NCI-H2029 (cell line): Measurements from ENCODE around the gene XAB2.
A peak's percentile ranks its signal among the peaks of the same experiment; 100 is the strongest.
"Not testable (repeated sequence)": the region's sequence is repeated elsewhere in the genome, so short reads cannot be mapped to it uniquely, and the experiment has no call there.

Experiments used
- DNase-seq: peaks from one replicate; lab custom pipeline; 2025; lab: John Stamatoyannopoulos, UW

XAB2 gene

DNA sequence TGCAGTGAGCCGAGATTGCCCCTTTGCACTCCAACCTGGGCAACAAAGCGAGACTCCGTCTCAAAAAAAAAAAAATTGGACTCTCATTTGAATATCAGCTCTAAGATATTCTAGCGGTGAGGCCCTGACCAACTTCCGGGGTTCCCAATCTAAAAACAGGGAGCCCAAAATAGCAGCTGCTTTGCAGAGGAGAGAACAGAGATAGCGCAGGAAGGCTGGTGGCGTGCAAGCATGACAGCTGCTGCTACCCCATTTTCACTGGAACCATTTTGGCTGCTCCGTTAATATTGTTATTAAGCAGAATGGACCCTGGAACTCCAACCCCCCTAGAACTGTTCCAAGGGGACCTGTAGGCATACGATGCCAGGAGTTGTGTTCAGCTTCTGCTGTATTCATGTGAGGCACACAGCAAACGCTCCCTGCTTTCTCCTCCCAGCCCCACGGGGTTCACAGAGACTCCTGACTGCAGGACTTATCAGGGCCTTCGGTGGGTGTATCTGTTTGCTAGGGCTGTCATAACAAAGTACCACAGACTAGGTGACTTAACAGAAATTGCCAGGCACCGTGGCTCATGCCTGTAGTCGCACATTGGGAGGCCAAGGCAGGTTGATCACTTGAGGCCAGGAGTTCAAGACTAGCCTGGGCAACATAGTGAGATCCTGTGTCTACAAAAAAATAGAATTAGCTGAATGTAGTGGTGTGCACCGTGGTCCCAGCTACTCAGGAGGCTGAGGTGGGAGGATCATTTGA, 19.1 kb upstream of the XAB2 start:
- no peak for DNase-seq

GRCh38 chr19:7647156-7647555, 17.8 kb upstream of the XAB2 start:
- DNase-seq: no peak

DNA sequence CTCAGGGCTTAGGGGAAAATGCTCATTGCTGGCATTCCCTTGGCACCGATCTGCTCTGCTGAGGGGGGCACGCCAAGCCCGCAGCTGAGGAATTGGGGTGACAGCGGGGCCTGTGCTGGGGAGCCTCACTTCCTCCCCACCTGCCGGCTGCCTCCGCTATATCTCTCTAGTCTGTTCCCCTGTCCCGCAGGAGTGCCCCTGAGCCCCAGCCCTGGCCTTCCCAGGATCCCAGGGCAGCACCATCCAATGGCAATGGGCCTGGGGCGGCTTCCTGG, 17.0 kb upstream of the XAB2 start:
- DNase-seq: no peak

- no peak for DNase-seq
Observed at GRCh38 chr19:7645656-7646425, 16.5 kb upstream of the XAB2 start.

GRCh38 chr19:7645163-7645562, 15.8 kb upstream of the XAB2 start:
- no peak for DNase-seq

GRCh38 chr19:7644550-7644877, 15.2 kb upstream of the XAB2 start:
- no peak for DNase-seq

DNA sequence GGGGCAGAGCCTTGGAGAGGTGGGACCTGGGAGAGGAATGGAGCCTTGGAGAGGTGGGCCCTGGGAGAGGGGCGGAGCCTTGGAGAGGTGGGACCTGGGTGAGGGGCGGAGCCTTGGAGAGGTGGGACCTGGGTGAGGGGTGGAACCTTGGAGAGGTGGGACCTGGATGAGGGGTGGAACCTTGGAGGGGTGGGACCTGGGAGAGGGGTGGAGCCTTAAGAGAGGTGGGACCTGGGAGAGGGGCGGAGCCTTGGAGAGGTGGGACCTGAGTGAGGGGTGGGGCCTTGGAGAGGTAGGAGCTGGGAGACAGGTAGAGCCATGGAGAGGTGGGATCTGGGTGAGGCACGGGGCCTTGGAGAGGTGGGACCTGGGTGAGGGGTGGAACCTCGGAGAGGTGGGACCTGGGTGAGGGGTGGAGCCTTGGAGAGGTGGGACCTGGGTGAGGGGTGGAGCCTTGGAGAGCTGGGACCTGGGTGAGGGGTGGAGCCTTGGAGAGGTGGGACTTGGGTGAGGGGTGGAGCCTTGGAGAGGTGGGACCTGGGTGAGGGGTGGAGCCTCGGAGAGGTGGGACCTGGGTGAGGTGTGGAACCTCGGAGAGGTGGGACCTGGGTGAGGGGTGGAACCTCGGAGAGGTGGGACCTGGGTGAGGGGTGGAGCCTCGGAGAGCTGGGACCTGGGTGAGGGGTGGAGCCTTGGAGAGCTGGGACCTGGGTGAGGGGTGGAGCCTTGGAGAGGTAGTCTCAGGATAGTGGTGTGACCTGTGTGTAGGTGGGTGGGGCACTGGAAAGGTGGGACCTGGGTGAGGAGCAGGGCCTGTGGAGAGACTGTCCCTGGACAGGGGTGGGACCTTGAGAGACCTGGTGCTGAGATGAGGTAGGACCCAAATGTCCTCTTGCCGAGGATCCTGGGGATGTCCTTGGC, 14.5 kb upstream of the XAB2 start:
- DNase-seq: not testable (repeated sequence)

DNA sequence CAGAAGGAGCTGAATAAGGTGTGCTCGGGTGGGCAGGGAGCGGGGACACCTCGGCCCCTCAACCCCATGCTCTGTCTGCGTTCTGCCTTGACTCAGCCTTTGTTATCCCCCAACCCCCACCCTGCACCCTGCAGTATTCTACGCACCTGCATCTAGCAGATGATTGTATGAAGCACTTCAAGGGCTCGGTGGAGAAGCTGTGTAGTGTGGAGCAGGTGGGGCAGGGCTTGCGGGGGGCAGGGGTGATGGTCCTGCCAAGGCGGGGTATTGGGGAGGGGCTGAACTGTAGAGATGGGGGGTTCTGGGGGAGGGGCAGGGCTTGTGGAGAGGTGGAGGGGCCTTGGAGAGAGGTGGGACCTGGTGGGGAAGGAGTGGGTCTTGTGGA, 13.7 kb upstream of the XAB2 start:
- no peak for DNase-seq

- DNase-seq: no peak
Observed at GRCh38 chr19:7642295-7643030, 13.1 kb upstream of the XAB2 start.

DNA sequence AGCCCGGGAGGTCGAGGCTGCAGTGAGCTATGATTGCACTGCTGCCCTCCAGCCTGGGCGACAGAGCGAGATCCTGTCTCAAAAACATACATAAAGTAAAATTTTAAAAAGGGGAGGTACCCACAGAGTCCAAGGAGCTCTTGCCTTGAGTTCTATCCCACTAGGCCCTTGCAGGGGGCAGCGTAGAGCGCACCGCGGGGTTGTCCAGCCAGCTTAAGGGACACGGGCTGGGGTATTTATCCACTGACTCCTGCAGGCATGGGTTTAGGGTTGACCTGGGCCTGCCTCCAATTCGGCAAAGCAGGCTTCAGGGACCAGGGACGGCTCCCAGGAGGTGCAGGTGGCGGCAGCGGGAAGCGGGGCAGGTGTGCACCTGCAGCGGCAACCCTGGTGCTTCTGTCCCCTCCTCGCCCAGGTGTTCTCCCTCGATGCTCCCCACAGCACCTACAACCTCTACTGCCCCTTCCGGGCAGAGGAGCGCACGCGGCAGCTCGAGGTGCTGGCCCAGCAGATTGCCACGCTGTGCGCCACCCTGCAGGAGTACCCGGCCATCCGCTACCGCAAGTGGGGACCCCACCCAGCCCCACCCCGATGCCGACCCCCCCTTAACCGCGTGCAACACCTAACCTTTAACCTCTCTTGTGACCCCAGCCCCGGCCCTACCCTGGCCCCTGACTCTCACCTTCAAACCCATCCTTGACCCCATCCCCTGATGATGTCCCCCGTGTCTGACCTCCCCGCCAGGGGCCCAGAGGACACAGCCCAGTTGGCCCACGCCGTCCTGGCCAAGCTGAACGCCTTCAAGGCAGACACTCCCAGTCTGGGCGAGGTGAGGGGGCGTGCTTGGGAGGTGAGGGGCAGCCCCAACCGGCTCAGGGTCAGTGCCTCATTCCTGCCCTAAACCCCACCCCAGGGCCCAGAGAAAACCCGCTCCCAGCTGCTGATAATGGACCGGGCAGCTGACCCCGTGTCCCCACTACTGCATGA, 12.2 kb upstream of the XAB2 start:
- DNase-seq: no peak

- no peak for DNase-seq
Observed at GRCh38 chr19:7640803-7641202, 11.5 kb upstream of the XAB2 start.

- no peak for DNase-seq
Observed at GRCh38 chr19:7639863-7640348, 10.6 kb upstream of the XAB2 start.

DNA sequence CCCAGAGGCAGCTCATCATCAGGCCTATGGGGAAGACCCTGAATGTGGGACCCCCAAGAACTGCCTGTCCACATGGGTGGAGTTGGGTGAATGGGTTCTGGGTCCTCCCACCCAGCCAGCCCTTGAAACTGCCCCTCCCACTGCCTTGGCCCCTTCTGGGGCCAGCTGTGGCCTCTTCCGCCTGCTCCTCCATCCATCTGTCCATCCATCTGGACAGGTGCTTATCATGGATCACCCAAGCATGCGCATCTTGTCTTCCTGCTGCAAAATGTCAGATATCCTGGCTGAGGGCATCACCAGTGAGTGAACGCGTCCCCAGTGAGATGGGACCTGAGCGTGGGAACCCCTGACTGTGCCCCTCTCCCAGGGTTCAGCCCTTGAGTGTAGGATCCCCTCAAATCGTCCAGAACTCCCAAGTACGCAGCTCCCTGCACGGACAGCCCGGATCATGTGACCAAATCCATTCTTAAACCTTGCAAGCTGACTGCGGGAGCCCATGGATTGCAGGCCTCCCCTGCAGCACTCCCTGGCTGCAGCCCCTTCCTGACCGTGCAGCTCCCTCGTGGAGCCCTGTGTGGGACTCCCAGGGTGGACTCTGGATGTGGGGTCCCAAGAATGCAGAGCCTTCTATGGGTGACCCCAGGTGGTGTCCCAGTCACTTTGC, 9.6 kb upstream of the XAB2 start:
- DNase-seq: no peak

DNA sequence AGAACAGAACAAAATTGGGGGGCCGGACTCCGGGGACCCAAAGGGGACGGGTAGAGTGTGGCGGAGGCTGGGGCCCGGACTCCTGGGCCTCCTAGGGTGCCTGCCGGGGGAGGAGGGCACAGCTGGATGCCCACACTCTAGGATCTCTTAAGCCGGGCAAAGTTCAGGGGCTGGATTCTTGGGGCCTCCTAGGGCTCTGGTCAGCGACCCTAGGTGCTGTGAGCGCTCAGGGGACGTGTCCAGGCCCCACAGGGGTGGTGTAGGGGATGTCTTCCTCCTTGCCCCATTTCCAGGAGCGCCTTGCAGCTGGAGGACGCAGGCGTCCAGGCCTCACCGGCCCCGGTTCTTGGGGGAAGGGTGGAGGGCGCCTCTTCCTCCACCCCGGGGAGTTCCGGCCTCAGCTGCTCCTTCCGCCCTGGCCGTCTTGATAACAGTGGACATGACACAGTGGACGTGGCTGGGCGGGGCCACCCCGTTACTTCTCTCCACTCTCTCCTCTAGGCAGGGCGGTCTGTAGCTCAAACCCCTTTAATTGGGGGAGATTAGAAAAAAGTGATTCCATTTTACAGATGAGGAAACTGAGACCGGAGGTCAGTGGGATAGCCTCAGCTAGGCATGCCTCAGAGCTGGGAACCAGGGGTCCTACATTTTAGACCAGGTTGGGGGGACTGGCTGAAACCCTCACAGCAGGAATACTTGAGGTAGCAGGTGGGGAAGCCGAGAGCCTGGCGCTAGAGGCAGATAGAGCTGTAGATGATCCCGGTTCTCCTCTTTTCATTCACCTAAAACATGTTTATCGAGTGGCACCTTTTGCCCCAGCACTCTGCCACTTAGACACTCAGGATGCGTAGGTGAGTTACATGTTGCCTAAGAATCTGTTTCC, 8.3 kb upstream of the XAB2 start:
- no peak for DNase-seq

GRCh38 chr19:7636691-7637373, 7.5 kb upstream of the XAB2 start, which contains the start of gene STXBP2:
STXBP2 (plus strand) TSS chr19:7637110; CDS start chr19:7637150, 40 bp downstream.
- DNase-seq: peak; percentile 77

DNA sequence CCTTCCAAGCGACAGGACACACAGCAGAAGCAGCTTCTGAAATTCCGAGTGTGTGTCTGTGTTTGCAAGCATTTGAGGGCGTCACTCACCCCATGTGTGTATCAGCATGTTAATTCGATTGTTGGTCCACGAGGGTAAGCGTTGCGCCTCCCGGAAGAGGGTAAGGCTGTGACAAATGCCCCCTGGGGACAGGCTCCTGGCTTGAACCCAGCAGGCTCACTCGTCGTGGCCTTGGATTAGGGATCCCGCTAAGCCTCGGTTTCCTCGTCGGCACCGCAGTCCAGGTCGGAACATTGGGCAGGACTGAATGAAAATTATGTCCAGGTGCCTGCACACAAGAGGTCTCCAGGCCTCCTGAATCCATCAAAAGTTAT, 7.0 kb upstream of the XAB2 start:
- DNase-seq: no peak

GRCh38 chr19:7635670-7636069, 6.3 kb upstream of the XAB2 start:
- DNase-seq: no peak

DNA sequence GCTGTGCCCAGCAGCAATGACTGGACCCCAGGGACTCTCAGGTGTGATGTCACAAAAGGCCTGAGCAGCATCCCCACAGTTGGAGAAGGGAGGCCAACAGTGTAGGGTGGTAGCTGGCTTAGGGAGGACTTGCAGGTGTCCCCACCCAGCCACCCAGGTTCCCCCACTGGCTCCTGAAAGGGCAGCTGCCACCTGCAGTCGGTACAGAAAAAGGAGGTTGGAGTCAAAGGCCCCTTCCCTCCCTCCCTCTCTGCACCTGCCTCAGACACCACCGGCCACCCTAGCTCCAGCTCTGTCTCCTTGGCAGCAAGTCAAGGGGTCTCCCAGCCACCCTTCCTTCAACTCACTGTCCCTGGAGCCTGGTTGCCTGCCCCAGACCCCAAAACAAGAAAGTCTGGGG, 4.4 kb upstream of the XAB2 start, which contains the start of gene PCP2:
PCP2 (minus strand) TSS at position 22 of the 400 bp plus-strand sequence. CDS start 262 bp downstream, outside the sequence.
- DNase-seq: no peak
